ENCODE data around the gene ZMYND10.

ZMYND10 gene

DNA sequence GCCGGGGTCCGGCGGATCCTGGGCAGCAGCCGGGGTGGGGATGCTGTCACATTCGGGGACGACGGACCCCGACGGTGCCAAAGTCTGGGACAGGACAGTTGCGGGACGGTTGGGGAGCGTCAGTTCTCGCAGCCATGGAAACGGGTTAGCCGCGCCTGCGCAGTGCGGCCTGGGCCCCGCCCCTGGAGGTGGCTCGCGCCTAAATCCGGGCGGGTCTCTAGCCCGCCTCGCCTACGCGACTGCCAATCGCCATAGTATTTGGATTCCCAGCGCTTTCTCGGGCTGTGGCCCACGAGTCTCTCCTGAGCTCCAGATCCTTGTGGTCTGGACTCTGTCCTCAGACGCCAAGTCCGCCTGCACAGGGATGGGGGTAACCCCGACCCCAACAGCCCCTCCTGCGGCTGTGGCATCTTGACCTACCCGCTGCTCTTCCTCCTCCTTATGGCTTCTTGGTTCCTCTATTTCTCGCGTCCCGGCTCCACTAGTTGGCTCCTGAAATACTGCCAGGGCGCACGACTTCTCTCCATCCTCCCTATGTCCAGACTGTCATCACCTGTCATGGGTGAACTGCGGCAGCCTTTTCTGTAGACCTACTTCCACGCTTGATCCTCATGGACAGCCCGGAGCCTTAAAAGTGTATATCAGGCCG lies at the start of gene ZMYND10:
Gene ZMYND10, minus strand, starts transcription at position 147 of the 649 bp plus-strand sequence. CDS start 153 bp downstream, outside the sequence.
- no peak within 1 kb of the TSS for H3K27ac ChIP-seq (ENCODE audit: low read depth, low read length)
- peak within 1 kb of the TSS; percentile 38 to 59 for H3K4me3 ChIP-seq (ENCODE audit: low read depth in 1 of 2, low read length in 2 of 2)
- H3K27me3 ChIP-seq (ENCODE audit: control insufficient read depth in 1 of 2, insufficient read depth in 2 of 2, low read length in 2 of 2) = no peaks in the 10 kb centered on the region
- peaks cover 10% of the 10 kb centered on the region for H3K36me3 ChIP-seq (ENCODE audit: insufficient read depth, low read length)
- H3K9ac ChIP-seq (ENCODE audit: low read length) = no peak within 1 kb of the TSS
- H3K9me3 ChIP-seq (ENCODE audit: low read length) = no peaks in the 10 kb centered on the region
- H3K4me1 ChIP-seq (ENCODE audit: insufficient read depth, low read length) = peaks cover 33% of the 10 kb centered on the region

- H3K27me3 ChIP-seq (ENCODE audit: control insufficient read depth in 1 of 2, insufficient read depth in 2 of 2, low read length in 2 of 2) = no peaks in the 10 kb centered on the region
- H3K4me3 ChIP-seq (ENCODE audit: low read depth in 1 of 2, low read length in 2 of 2) = no peak overlapping the region
- H3K9ac ChIP-seq (ENCODE audit: low read length) = no peak overlapping the region
- no peaks in the 10 kb centered on the region for H3K4me1 ChIP-seq (ENCODE audit: insufficient read depth, low read length)
- no peaks in the 10 kb centered on the region for H3K36me3 ChIP-seq (ENCODE audit: insufficient read depth, low read length)
- no peak overlapping the region for H3K27ac ChIP-seq (ENCODE audit: low read depth, low read length)
- no peaks in the 10 kb centered on the region for H3K9me3 ChIP-seq (ENCODE audit: low read length)
Measured at GRCh38 chr3:50393061-50393460, 47.5 kb upstream of the ZMYND10 start.

- no peak overlapping the region for H3K27ac ChIP-seq (ENCODE audit: low read depth, low read length)
- no peak overlapping the region for H3K9ac ChIP-seq (ENCODE audit: low read length)
- H3K4me1 ChIP-seq (ENCODE audit: insufficient read depth, low read length) = no peaks in the 10 kb centered on the region
- H3K27me3 ChIP-seq (ENCODE audit: control insufficient read depth in 1 of 2, insufficient read depth in 2 of 2, low read length in 2 of 2) = no peaks in the 10 kb centered on the region
- H3K9me3 ChIP-seq (ENCODE audit: low read length) = no peaks in the 10 kb centered on the region
- no peaks in the 10 kb centered on the region for H3K36me3 ChIP-seq (ENCODE audit: insufficient read depth, low read length)
- H3K4me3 ChIP-seq (ENCODE audit: low read depth in 1 of 2, low read length in 2 of 2) = no peak overlapping the region
Measured at GRCh38 chr3:50392101-50392715, 46.7 kb upstream of the ZMYND10 start.

- Histone ChIP-seq H3K4me3 (ENCODE audit: low read depth in 1 of 2, low read length in 2 of 2) (no peak overlapping the region), H3K36me3 (ENCODE audit: insufficient read depth, low read length) (no peaks in the 10 kb centered on the region), H3K4me1 (ENCODE audit: insufficient read depth, low read length) (no peaks in the 10 kb centered on the region), H3K9ac (ENCODE audit: low read length) (no peak overlapping the region), H3K27ac (ENCODE audit: low read depth, low read length) (no peak overlapping the region), H3K9me3 (ENCODE audit: low read length) (no peaks in the 10 kb centered on the region), H3K27me3 (ENCODE audit: control insufficient read depth in 1 of 2, insufficient read depth in 2 of 2, low read length in 2 of 2) (no peaks in the 10 kb centered on the region)
Measured at GRCh38 chr3:50390508-50391224, 45.1 kb upstream of the ZMYND10 start.

GRCh38 chr3:50389414-50389767 lies 43.9 kb upstream of the ZMYND10 start:
- no peaks in the 10 kb centered on the region for H3K4me1 ChIP-seq (ENCODE audit: insufficient read depth, low read length)
- no peaks in the 10 kb centered on the region for H3K27me3 ChIP-seq (ENCODE audit: control insufficient read depth in 1 of 2, insufficient read depth in 2 of 2, low read length in 2 of 2)
- H3K27ac ChIP-seq (ENCODE audit: low read depth, low read length) = no peak overlapping the region
- H3K9ac ChIP-seq (ENCODE audit: low read length) = no peak overlapping the region
- H3K4me3 ChIP-seq (ENCODE audit: low read depth in 1 of 2, low read length in 2 of 2) = no peak overlapping the region
- H3K9me3 ChIP-seq (ENCODE audit: low read length) = no peaks in the 10 kb centered on the region
- H3K36me3 ChIP-seq (ENCODE audit: insufficient read depth, low read length) = no peaks in the 10 kb centered on the region

GRCh38 chr3:50388720-50389413 lies 43.3 kb upstream of the ZMYND10 start:
- no peak overlapping the region for H3K9ac ChIP-seq (ENCODE audit: low read length)
- H3K27ac ChIP-seq (ENCODE audit: low read depth, low read length) = no peak overlapping the region
- H3K36me3 ChIP-seq (ENCODE audit: insufficient read depth, low read length) = no peaks in the 10 kb centered on the region
- no peak overlapping the region for H3K4me3 ChIP-seq (ENCODE audit: low read depth in 1 of 2, low read length in 2 of 2)
- no peaks in the 10 kb centered on the region for H3K27me3 ChIP-seq (ENCODE audit: control insufficient read depth in 1 of 2, insufficient read depth in 2 of 2, low read length in 2 of 2)
- H3K9me3 ChIP-seq (ENCODE audit: low read length) = no peaks in the 10 kb centered on the region
- H3K4me1 ChIP-seq (ENCODE audit: insufficient read depth, low read length) = no peaks in the 10 kb centered on the region

GRCh38 chr3:50388016-50388719 lies 42.6 kb upstream of the ZMYND10 start:
- no peaks in the 10 kb centered on the region for H3K9me3 ChIP-seq (ENCODE audit: low read length)
- no peak overlapping the region for H3K9ac ChIP-seq (ENCODE audit: low read length)
- no peaks in the 10 kb centered on the region for H3K4me1 ChIP-seq (ENCODE audit: insufficient read depth, low read length)
- no peaks in the 10 kb centered on the region for H3K36me3 ChIP-seq (ENCODE audit: insufficient read depth, low read length)
- no peak overlapping the region for H3K4me3 ChIP-seq (ENCODE audit: low read depth in 1 of 2, low read length in 2 of 2)
- H3K27ac ChIP-seq (ENCODE audit: low read depth, low read length) = no peak overlapping the region
- H3K27me3 ChIP-seq (ENCODE audit: control insufficient read depth in 1 of 2, insufficient read depth in 2 of 2, low read length in 2 of 2) = no peaks in the 10 kb centered on the region

- no peak overlapping the region for H3K27ac ChIP-seq (ENCODE audit: low read depth, low read length)
- no peak overlapping the region for H3K4me3 ChIP-seq (ENCODE audit: low read depth in 1 of 2, low read length in 2 of 2)
- H3K36me3 ChIP-seq (ENCODE audit: insufficient read depth, low read length) = no peaks in the 10 kb centered on the region
- H3K4me1 ChIP-seq (ENCODE audit: insufficient read depth, low read length) = no peaks in the 10 kb centered on the region
- no peak overlapping the region for H3K9ac ChIP-seq (ENCODE audit: low read length)
- no peaks in the 10 kb centered on the region for H3K9me3 ChIP-seq (ENCODE audit: low read length)
- H3K27me3 ChIP-seq (ENCODE audit: control insufficient read depth in 1 of 2, insufficient read depth in 2 of 2, low read length in 2 of 2) = no peaks in the 10 kb centered on the region
Measured at GRCh38 chr3:50385754-50386153, 40.2 kb upstream of the ZMYND10 start.

DNA sequence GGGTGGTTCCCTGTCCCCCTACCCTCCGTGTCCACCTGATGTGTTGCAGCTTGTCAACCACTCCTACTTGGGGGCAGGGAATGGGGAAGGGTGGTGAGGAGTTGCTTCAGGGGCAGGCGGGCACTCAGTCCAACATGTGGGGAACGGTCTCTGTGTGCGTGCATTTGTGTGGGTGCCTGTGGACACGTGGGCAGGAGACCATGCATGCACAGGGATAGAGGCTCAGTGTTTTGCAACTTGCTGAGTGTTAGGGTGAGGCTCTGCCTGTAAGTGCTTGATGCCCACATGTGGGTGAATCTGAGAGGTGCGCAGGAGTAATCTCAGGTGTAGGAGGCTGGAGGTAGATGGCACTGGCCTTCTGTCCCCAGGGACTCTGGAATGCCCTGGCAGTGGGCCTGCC lies 38.2 kb upstream of the ZMYND10 start:
- Histone ChIP-seq H3K27me3 (ENCODE audit: control insufficient read depth in 1 of 2, insufficient read depth in 2 of 2, low read length in 2 of 2) (no peaks in the 10 kb centered on the region), H3K4me3 (ENCODE audit: low read depth in 1 of 2, low read length in 2 of 2) (no peak overlapping the region), H3K27ac (ENCODE audit: low read depth, low read length) (no peak overlapping the region), H3K4me1 (ENCODE audit: insufficient read depth, low read length) (no peaks in the 10 kb centered on the region), H3K9me3 (ENCODE audit: low read length) (no peaks in the 10 kb centered on the region), H3K9ac (ENCODE audit: low read length) (no peak overlapping the region), H3K36me3 (ENCODE audit: insufficient read depth, low read length) (no peaks in the 10 kb centered on the region)

- Histone ChIP-seq H3K27ac (ENCODE audit: low read depth, low read length) (no peak overlapping the region), H3K4me1 (ENCODE audit: insufficient read depth, low read length) (no peaks in the 10 kb centered on the region), H3K36me3 (ENCODE audit: insufficient read depth, low read length) (no peaks in the 10 kb centered on the region), H3K27me3 (ENCODE audit: control insufficient read depth in 1 of 2, insufficient read depth in 2 of 2, low read length in 2 of 2) (no peaks in the 10 kb centered on the region), H3K4me3 (ENCODE audit: low read depth in 1 of 2, low read length in 2 of 2) (no peak overlapping the region), H3K9me3 (ENCODE audit: low read length) (no peaks in the 10 kb centered on the region), H3K9ac (ENCODE audit: low read length) (no peak overlapping the region)
Measured at GRCh38 chr3:50382722-50383121, 37.2 kb upstream of the ZMYND10 start.

DNA sequence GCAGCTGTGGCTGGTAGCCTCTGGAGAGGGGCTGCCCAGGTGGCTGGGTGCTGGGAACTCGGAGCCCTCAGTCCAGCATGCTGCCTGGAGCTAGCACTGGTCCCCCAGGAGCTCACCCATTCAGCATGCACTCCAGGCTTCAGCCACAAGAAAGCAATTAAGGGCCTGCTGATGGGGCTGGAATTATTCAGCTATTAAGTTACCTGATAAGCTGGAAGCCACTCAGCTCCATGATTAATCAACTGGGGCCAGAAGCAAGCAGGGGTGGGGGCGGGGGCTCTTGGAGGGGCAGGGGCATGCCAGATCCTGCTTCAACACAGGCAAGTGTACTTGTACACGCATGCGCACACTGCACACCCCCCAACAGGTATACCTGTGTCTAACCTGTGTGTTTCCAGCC lies 35.9 kb upstream of the ZMYND10 start:
- Histone ChIP-seq H3K36me3 (ENCODE audit: insufficient read depth, low read length) (no peaks in the 10 kb centered on the region), H3K27me3 (ENCODE audit: control insufficient read depth in 1 of 2, insufficient read depth in 2 of 2, low read length in 2 of 2) (no peaks in the 10 kb centered on the region), H3K4me3 (ENCODE audit: low read depth in 1 of 2, low read length in 2 of 2) (no peak overlapping the region), H3K9me3 (ENCODE audit: low read length) (no peaks in the 10 kb centered on the region), H3K27ac (ENCODE audit: low read depth, low read length) (no peak overlapping the region), H3K9ac (ENCODE audit: low read length) (no peak overlapping the region), H3K4me1 (ENCODE audit: insufficient read depth, low read length) (no peaks in the 10 kb centered on the region)
